HEK293 (cell line): ENCODE results near the gene MC2R.

Experiments
- CTCF ChIA-PET: fragments of 350-600 bp; formaldehyde crosslinking; extraction: SDS; loops from one replicate; lab custom pipeline; 2021; ENCODE audit warnings: antibody characterized with exemption; lab: Yijun Ruan, JAX
- POLR2A ChIA-PET: fragments of 300-600 bp; formaldehyde crosslinking; extraction: SDS; loops from one replicate; lab custom pipeline; 2020; ENCODE audit warnings: antibody characterized with exemption, inconsistent platforms; lab: Yijun Ruan, JAX
- H3K27ac ChIP-seq: fragments of 200-500 bp; sonication (Bioruptor generic); 2 replicates; pipeline ENCODE4 v1.5.1; 2014; ENCODE audit warnings: low read depth, low read length, control low read depth, inconsistent platforms; ENCODE audit errors: extremely low read depth
- H3K36me3 ChIP-seq, 2 experiments: fragments of 200-500 bp in 1 of 2; sonication (Bioruptor generic) in 1 of 2; 1 replicate in 1 of 2; 2 replicates in 1 of 2; pipeline ENCODE4 v1.5.1; 2014 to 2017; ENCODE audit warnings: inconsistent platforms in 2 of 2, low read length in 2 of 2; ENCODE audit not compliant: control insufficient read depth in 2 of 2, insufficient read depth in 1 of 2
- H3K4me1 ChIP-seq: fragments of 200-500 bp; sonication (Bioruptor generic); 2 replicates; pipeline ENCODE4 v1.5.1; 2014; ENCODE audit warnings: mild to moderate bottlenecking, low read length, inconsistent platforms; ENCODE audit not compliant: control insufficient read depth, insufficient read depth
- H3K4me3 ChIP-seq: 2 replicates; pipeline ENCODE4 v1.5.1; 2011; ENCODE audit warnings: low read depth, mild to moderate bottlenecking, control low read depth, low read length, moderate library complexity
- H3K9me3 ChIP-seq: fragments of 200-500 bp; sonication (Bioruptor generic); 2 replicates; pipeline ENCODE4 v1.5.1; 2014; ENCODE audit warnings: low read depth, low read length, inconsistent platforms; ENCODE audit not compliant: control insufficient read depth, insufficient read depth
- ATF2 ChIP-seq: fragments of 450-650 bp; formaldehyde crosslinking; IDR thresholded peaks from 2 replicates; pipeline ENCODE4 v1.5.1; 2016; ENCODE audit warnings: missing biosample characterization, missing genetic modification characterization, low read depth
- KLF8 ChIP-seq: fragments of 450-650 bp; formaldehyde crosslinking; IDR thresholded peaks from 2 replicates; pipeline ENCODE4 v1.5.1; 2016; ENCODE audit warnings: missing biosample characterization, missing genetic modification characterization
- MEIS1 ChIP-seq: sonication (generic); formaldehyde crosslinking; IDR thresholded peaks from 2 replicates; pipeline ENCODE4 v1.8.1; 2022; ENCODE audit warnings: missing genetic modification reagents, mild to moderate bottlenecking, borderline replicate concordance
- OVOL3 ChIP-seq: fragments of 450-650 bp; formaldehyde crosslinking; IDR thresholded peaks from 2 replicates; pipeline ENCODE4 v1.5.1; 2016; ENCODE audit warnings: missing biosample characterization, missing genetic modification characterization
- ZBTB49 ChIP-seq: fragments of 450-650 bp; formaldehyde crosslinking; IDR thresholded peaks from 2 replicates; pipeline ENCODE4 v1.5.1; 2016; ENCODE audit warnings: missing biosample characterization, missing genetic modification characterization, low read depth
- ZEB2 ChIP-seq: fragments of 450-650 bp; formaldehyde crosslinking; IDR thresholded peaks from 2 replicates; pipeline ENCODE4 v1.5.1; 2016; ENCODE audit warnings: missing biosample characterization, missing genetic modification characterization
- ZNF112 ChIP-seq: fragments of 450-650 bp; formaldehyde crosslinking; IDR thresholded peaks from 2 replicates; pipeline ENCODE4 v1.5.0; 2017; ENCODE audit warnings: missing biosample characterization, missing genetic modification characterization
- ZNF202 ChIP-seq: fragments of 450-650 bp; formaldehyde crosslinking; IDR thresholded peaks from 2 replicates; pipeline ENCODE4 v1.5.1; 2016; ENCODE audit warnings: missing biosample characterization, missing genetic modification characterization, borderline replicate concordance
- ZNF211 ChIP-seq: fragments of 450-650 bp; formaldehyde crosslinking; IDR thresholded peaks from 2 replicates; pipeline ENCODE4 v1.5.1; 2016; ENCODE audit warnings: low read depth, missing biosample characterization, missing genetic modification characterization
- ZNF223 ChIP-seq: fragments of 450-650 bp; formaldehyde crosslinking; IDR thresholded peaks from 2 replicates; pipeline ENCODE4 v1.5.1; 2016; ENCODE audit warnings: missing biosample characterization, missing genetic modification characterization
- ZNF302 ChIP-seq: fragments of 450-650 bp; formaldehyde crosslinking; IDR thresholded peaks from 2 replicates; pipeline ENCODE4 v1.5.1; 2016; ENCODE audit warnings: missing biosample characterization, missing genetic modification characterization, low read depth
- ZNF335 ChIP-seq: fragments of 450-650 bp; formaldehyde crosslinking; conservative IDR thresholded peaks from 2 replicates; pipeline ENCODE4 v1.5.1; 2016; ENCODE audit warnings: missing biosample characterization, missing genetic modification characterization
- ZNF37A ChIP-seq: fragments of 450-650 bp; IDR thresholded peaks from 2 replicates; pipeline ENCODE4 v1.5.1; 2018; ENCODE audit warnings: missing biosample characterization, missing genetic modification characterization
- ZNF404 ChIP-seq: fragments of 450-650 bp; formaldehyde crosslinking; IDR thresholded peaks from 2 replicates; pipeline ENCODE4 v1.5.1; 2017; ENCODE audit warnings: missing biosample characterization, missing genetic modification characterization
- ZNF416 ChIP-seq: fragments of 450-650 bp; formaldehyde crosslinking; IDR thresholded peaks from 2 replicates; pipeline ENCODE4 v1.5.1; 2016; ENCODE audit warnings: missing biosample characterization, missing genetic modification characterization
- ZNF473 ChIP-seq: fragments of 450-650 bp; formaldehyde crosslinking; IDR thresholded peaks from 2 replicates; pipeline ENCODE4 v1.5.1; 2017; ENCODE audit warnings: missing biosample characterization, missing genetic modification characterization
- ZSCAN16 ChIP-seq: fragments of 450-650 bp; formaldehyde crosslinking; IDR thresholded peaks from 2 replicates; pipeline ENCODE4 v1.5.1; 2016; ENCODE audit warnings: missing biosample characterization, missing genetic modification characterization
- ZSCAN30 ChIP-seq: fragments of 450-650 bp; IDR thresholded peaks from 2 replicates; pipeline ENCODE4 v1.5.1; 2018; ENCODE audit warnings: missing biosample characterization, mild to moderate bottlenecking, missing genetic modification characterization, moderate library complexity
- ZSCAN4 ChIP-seq: fragments of 450-650 bp; formaldehyde crosslinking; IDR thresholded peaks from 2 replicates; pipeline ENCODE4 v1.5.1; 2017; ENCODE audit warnings: missing biosample characterization, missing genetic modification characterization

Gene MC2R

GRCh38 chr18:13910986-13911385 is 4.3 kb downstream of the MC2R start (continued):
- TF ChIP-seq ZNF112 (no peak), ZBTB49 (tag by site-specific recombination) (no peak), ZSCAN4 (tag by site-specific recombination) (no peak), ZNF37A (no peak), ZSCAN16 (tag by site-specific recombination) (no peak), ZNF302 (tag by site-specific recombination) (no peak)

GRCh38 chr18:13910501-13910900 is 4.8 kb downstream of the MC2R start:
- ChIA-PET POLR2A (no interaction called here), CTCF (interaction anchor here (0.6 to 0.8 kb wide), 3 partner anchors 18 to 29 kb away, joined by 3 to 4 read pairs (median 3); no protein-coding TSS in a partner anchor)
- Histone ChIP-seq H3K9me3 (no peaks in the 10 kb centered on the region), H3K36me3 (no peaks in the 10 kb centered on the region), H3K4me1 (no peaks in the 10 kb centered on the region), H3K4me3 (no peak overlapping the region), H3K27ac (no peak overlapping the region)
- TF ChIP-seq MEIS1 (no peak), ATF2 (tag by site-specific recombination) (no peak), KLF8 (tag by site-specific recombination) (no peak), OVOL3 (no peak), ZNF302 (tag by site-specific recombination) (no peak)

- Histone ChIP-seq H3K4me1 (no peaks in the 10 kb centered on the region), H3K27ac (no peak overlapping the region), H3K36me3 (no peaks in the 10 kb centered on the region), H3K9me3 (no peaks in the 10 kb centered on the region), H3K4me3 (no peak overlapping the region)
- TF ChIP-seq ZSCAN30 (tag by site-specific recombination) (no peak), ZNF473 (tag by site-specific recombination) (no peak), ZNF211 (tag by site-specific recombination) (no peak), ZNF335 (tag by site-specific recombination) (no peak), ZEB2 (tag by site-specific recombination) (no peak), ZNF416 (no peak), ZNF223 (tag by site-specific recombination) (no peak), ZNF202 (no peak), ZNF404 (tag by site-specific recombination) (no peak)
- CTCF ChIA-PET, result no interaction called here
- POLR2A ChIA-PET, result no interaction called here
Observed at GRCh38 chr18:13909141-13909940, 6.0 kb downstream of the MC2R start.
